ENCODE measurements around the gene SHE.
"Not testable (repeated sequence)": the region's sequence is repeated elsewhere in the genome, so short reads cannot be mapped to it uniquely, and the experiment has no call there.

The SHE gene

GRCh38 chr1:154496383-154496782 is 5.8 kb downstream of the SHE start:
- H3K4me3 ChIP-seq (ENCODE audit: low read length), result no peak overlapping the region
- TF ChIP-seq ZNF274 (IDR thresholded peaks at IDR 0.05; ENCODE audit: low read depth, low read length), result no peak

GRCh38 chr1:154495496-154496273 is 6.5 kb downstream of the SHE start:
- H3K4me3 ChIP-seq (ENCODE audit: low read length), result no peak overlapping the region
- TF ChIP-seq ZNF274 (IDR thresholded peaks at IDR 0.05; ENCODE audit: low read depth, low read length), result no peak

- TF ChIP-seq ZNF274 (IDR thresholded peaks at IDR 0.05; ENCODE audit: low read depth, low read length), result no peak
- no peak overlapping the region for H3K4me3 ChIP-seq (ENCODE audit: low read length)
Measured at GRCh38 chr1:154493276-154493675, 8.9 kb downstream of the SHE start.

- no peak overlapping the region for H3K4me3 ChIP-seq (ENCODE audit: low read length)
- TF ChIP-seq ZNF274 (IDR thresholded peaks at IDR 0.05; ENCODE audit: low read depth, low read length), result no peak
Measured at GRCh38 chr1:154492115-154492514, 10.1 kb downstream of the SHE start.

- TF ChIP-seq ZNF274 (IDR thresholded peaks at IDR 0.05; ENCODE audit: low read depth, low read length), result no peak
- H3K4me3 ChIP-seq (ENCODE audit: low read length), result no peak overlapping the region
Measured at GRCh38 chr1:154490317-154490716, 11.9 kb downstream of the SHE start.

- TF ChIP-seq ZNF274 (IDR thresholded peaks at IDR 0.05; ENCODE audit: low read depth, low read length), result no peak
- H3K4me3 ChIP-seq (ENCODE audit: low read length), result no peak overlapping the region
Measured at GRCh38 chr1:154489695-154490274, 12.4 kb downstream of the SHE start.

GRCh38 chr1:154488922-154489321 is 13.3 kb downstream of the SHE start:
- no peak for TF ChIP-seq ZNF274 (IDR thresholded peaks at IDR 0.05; ENCODE audit: low read depth, low read length)
- H3K4me3 ChIP-seq (ENCODE audit: low read length), result no peak overlapping the region

- not testable (repeated sequence) for H3K4me3 ChIP-seq (ENCODE audit: low read length)
Measured at GRCh38 chr1:154486756-154487155, 15.5 kb downstream of the SHE start.

GRCh38 chr1:154485910-154486496 is 16.2 kb downstream of the SHE start:
- no peak for TF ChIP-seq ZNF274 (IDR thresholded peaks at IDR 0.05; ENCODE audit: low read depth, low read length)
- H3K4me3 ChIP-seq (ENCODE audit: low read length), result no peak overlapping the region

GRCh38 chr1:154485106-154485505 is 17.1 kb downstream of the SHE start:
- no peak overlapping the region for H3K4me3 ChIP-seq (ENCODE audit: low read length)
- no peak for TF ChIP-seq ZNF274 (IDR thresholded peaks at IDR 0.05; ENCODE audit: low read depth, low read length)

- no peak for TF ChIP-seq ZNF274 (IDR thresholded peaks at IDR 0.05; ENCODE audit: low read depth, low read length)
- no peak overlapping the region for H3K4me3 ChIP-seq (ENCODE audit: low read length)
Measured at GRCh38 chr1:154483941-154484803, 18.0 kb downstream of the SHE start.

- no peak for TF ChIP-seq ZNF274 (IDR thresholded peaks at IDR 0.05; ENCODE audit: low read depth, low read length)
- no peak overlapping the region for H3K4me3 ChIP-seq (ENCODE audit: low read length)
Measured at GRCh38 chr1:154481053-154481452, 21.2 kb downstream of the SHE start.

- TF ChIP-seq ZNF274 (IDR thresholded peaks at IDR 0.05; ENCODE audit: low read depth, low read length), result no peak
- H3K4me3 ChIP-seq (ENCODE audit: low read length), result no peak overlapping the region
Measured at GRCh38 chr1:154479764-154480421, 22.3 kb downstream of the SHE start.

GRCh38 chr1:154478639-154479038 is 23.6 kb downstream of the SHE start:
- H3K4me3 ChIP-seq (ENCODE audit: low read length), result no peak overlapping the region
- no peak for TF ChIP-seq ZNF274 (IDR thresholded peaks at IDR 0.05; ENCODE audit: low read depth, low read length)

Data from GM08714 (cell line).